HepG2 (cell line): ENCODE measurements around the gene STC2. TPM values are rescaled to one million over a fixed set of nuclear protein-coding genes. Genes with fewer than 3 reads are reported as not detected.

ENCODE experiments used
- HMGA1 ChIP-seq: sonication (generic); formaldehyde crosslinking; conservative IDR thresholded peaks from 2 replicates; pipeline ENCODE4 v1.4.0; 2020; ENCODE audit warnings: missing genetic modification reagents
- KAT8 ChIP-seq: IDR thresholded peaks from 2 replicates; pipeline ENCODE4 v1.6.1; 2016; ENCODE audit warnings: missing genetic modification reagents, missing compliant biosample characterization
- MTF2 ChIP-seq: sonication (generic); formaldehyde crosslinking; IDR thresholded peaks from 2 replicates; pipeline ENCODE4 v1.5.0; 2020; ENCODE audit warnings: missing genetic modification reagents, borderline replicate concordance
- PHF8 ChIP-seq: sonication (generic); formaldehyde crosslinking; IDR thresholded peaks from 2 replicates; pipeline ENCODE4 v1.5.0; 2020; ENCODE audit warnings: missing genetic modification reagents
- SMYD3 ChIP-seq: sonication (generic); formaldehyde crosslinking; IDR thresholded peaks from 2 replicates; pipeline ENCODE4 v1.8.1; 2023; ENCODE audit warnings: mild to moderate bottlenecking, missing genetic modification reagents
- SOX5 ChIP-seq: IDR thresholded peaks from 2 replicates; pipeline ENCODE4 v1.6.1; 2016; ENCODE audit warnings: borderline replicate concordance
- TEAD2 ChIP-seq: sonication (generic); formaldehyde crosslinking; IDR thresholded peaks from 2 replicates; pipeline ENCODE4 v1.9.0; 2021; ENCODE audit warnings: missing genetic modification reagents
- TRIM24 ChIP-seq: sonication (generic); formaldehyde crosslinking; IDR thresholded peaks from 2 replicates; pipeline ENCODE4 v1.8.0; 2022; ENCODE audit warnings: mild to moderate bottlenecking, missing genetic modification reagents
- ZHX1 ChIP-seq: sonication (generic); formaldehyde crosslinking; IDR thresholded peaks from 2 replicates; pipeline ENCODE4 v1.8.1; 2022; ENCODE audit warnings: low read depth, mild to moderate bottlenecking, missing genetic modification reagents
- ZNF260 ChIP-seq: sonication (generic); formaldehyde crosslinking; IDR thresholded peaks from 2 replicates; pipeline ENCODE4 v1.4.0; 2020; ENCODE audit warnings: missing genetic modification reagents, low read depth, mild to moderate bottlenecking, borderline replicate concordance
- ZNF281 ChIP-seq: sonication (generic); formaldehyde crosslinking; IDR thresholded peaks from 2 replicates; pipeline ENCODE4 v1.4.0; 2020; ENCODE audit warnings: missing genetic modification reagents, borderline replicate concordance
- ZNF563 ChIP-seq: sonication (generic); formaldehyde crosslinking; IDR thresholded peaks from 2 replicates; pipeline ENCODE4 v1.8.0; 2022; ENCODE audit warnings: mild to moderate bottlenecking, moderate library complexity, missing genetic modification reagents
- ZNF660 ChIP-seq: sonication (generic); formaldehyde crosslinking; IDR thresholded peaks from 2 replicates; pipeline ENCODE4 v1.5.1; 2020; ENCODE audit warnings: mild to moderate bottlenecking, low read depth, missing genetic modification reagents, borderline replicate concordance
- ZSCAN25 ChIP-seq: sonication (generic); formaldehyde crosslinking; IDR thresholded peaks from 2 replicates; pipeline ENCODE4 v1.8.0; 2022; ENCODE audit warnings: mild to moderate bottlenecking, missing genetic modification reagents
- ZSCAN30 ChIP-seq: sonication (generic); formaldehyde crosslinking; IDR thresholded peaks from 2 replicates; pipeline ENCODE4 v1.5.0; 2020; ENCODE audit warnings: mild to moderate bottlenecking, missing genetic modification reagents
- polyA plus RNA-seq, 8 experiments: library from polyadenylated mRNA; depleted of rRNA in 3 of 8; stranded (reverse) in 7 of 8; unstranded in 1 of 8; fragments of >200 nt; fragmentation: Illumina TruSeq in 4 of 8; extraction: Trizol in 4 of 8; gene quantifications; 2 replicates each; pipeline versions ENCODE4 v1.2.1 to v1.2.3, GENCODE V29; 2011 to 2016; ENCODE audit warnings: low read depth in 4 of 8, missing spikeins in 1 of 8, mixed read lengths in 1 of 8; ENCODE audit not compliant: insufficient read depth in 1 of 8
- total RNA-seq, 5 experiments: library from RNA; depleted of rRNA; stranded (reverse); fragments of >200 nt; fragmentation: Illumina TruSeq; extraction: Trizol; gene quantifications; 2 replicates each; pipeline ENCODE4 v1.2.3, GENCODE V29; 2016; ENCODE audit warnings: low read depth in 1 of 5
- TF ChIP-seq, protein P1 (sequence below): sonication (generic); formaldehyde crosslinking; IDR thresholded peaks from 2 replicates; pipeline ENCODE4 v1.8.0; 2023; ENCODE audit warnings: mild to moderate bottlenecking, missing genetic modification reagents
- TF ChIP-seq, protein P2 (sequence below): sonication (generic); formaldehyde crosslinking; IDR thresholded peaks from 2 replicates; pipeline ENCODE4 v1.5.0; 2020; ENCODE audit warnings: missing genetic modification reagents
- TF ChIP-seq, protein P3 (sequence below): sonication (generic); formaldehyde crosslinking; IDR thresholded peaks from 2 replicates; pipeline ENCODE4 v1.8.1; 2023; ENCODE audit warnings: missing genetic modification reagents, inconsistent platforms, borderline replicate concordance
- TF ChIP-seq, protein P4 (sequence below): fragments of 450-650 bp; IDR thresholded peaks from 2 replicates; pipeline ENCODE4 v1.6.1; 2016

The STC2 gene
- total and polyA plus RNA-seq, 2 of the 13 experiments (the other 11 are each of a cell fraction or from before 2014, with no cell fraction given), result 27.1 to 69.2 TPM

- TF ChIP-seq SMYD3 (CRISPR knock-in tag) (no peak), HMGA1 (CRISPR knock-in tag) (no peak), ZHX1 (no peak), ZNF281 (CRISPR knock-in tag) (peak; percentile 16; the same call in 1 of the 2 replicates), ZNF260 (no peak), ZNF563 (CRISPR knock-in tag) (no peak), PHF8 (no peak), ZSCAN30 (CRISPR knock-in tag) (no peak), SOX5 (CRISPR knock-in tag) (peak; percentile 47; the same call in 1 of the 2 replicates), ZSCAN25 (CRISPR knock-in tag) (0 out of 2 replicates have a peak, but pooled peaks have one; percentile 19), MTF2 (CRISPR knock-in tag) (no peak), KAT8 (CRISPR knock-in tag) (no peak), TRIM24 (CRISPR knock-in tag) (no peak), ZNF660 (no peak), TEAD2 (CRISPR knock-in tag) (no peak)
- TF ChIP-seq, protein P1, sequence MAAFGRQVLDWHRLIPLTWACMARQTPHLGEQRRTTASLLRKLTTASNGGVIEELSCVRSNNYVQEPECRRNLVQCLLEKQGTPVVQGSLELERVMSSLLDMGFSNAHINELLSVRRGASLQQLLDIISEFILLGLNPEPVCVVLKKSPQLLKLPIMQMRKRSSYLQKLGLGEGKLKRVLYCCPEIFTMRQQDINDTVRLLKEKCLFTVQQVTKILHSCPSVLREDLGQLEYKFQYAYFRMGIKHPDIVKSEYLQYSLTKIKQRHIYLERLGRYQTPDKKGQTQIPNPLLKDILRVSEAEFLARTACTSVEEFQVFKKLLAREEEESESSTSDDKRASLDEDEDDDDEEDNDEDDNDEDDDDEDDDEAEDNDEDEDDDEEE (CRISPR knock-in tag), result no peak
- TF ChIP-seq, protein P2, sequence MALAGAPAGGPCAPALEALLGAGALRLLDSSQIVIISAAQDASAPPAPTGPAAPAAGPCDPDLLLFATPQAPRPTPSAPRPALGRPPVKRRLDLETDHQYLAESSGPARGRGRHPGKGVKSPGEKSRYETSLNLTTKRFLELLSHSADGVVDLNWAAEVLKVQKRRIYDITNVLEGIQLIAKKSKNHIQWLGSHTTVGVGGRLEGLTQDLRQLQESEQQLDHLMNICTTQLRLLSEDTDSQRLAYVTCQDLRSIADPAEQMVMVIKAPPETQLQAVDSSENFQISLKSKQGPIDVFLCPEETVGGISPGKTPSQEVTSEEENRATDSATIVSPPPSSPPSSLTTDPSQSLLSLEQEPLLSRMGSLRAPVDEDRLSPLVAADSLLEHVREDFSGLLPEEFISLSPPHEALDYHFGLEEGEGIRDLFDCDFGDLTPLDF (CRISPR knock-in tag), result no peak
- TF ChIP-seq, protein P3, sequence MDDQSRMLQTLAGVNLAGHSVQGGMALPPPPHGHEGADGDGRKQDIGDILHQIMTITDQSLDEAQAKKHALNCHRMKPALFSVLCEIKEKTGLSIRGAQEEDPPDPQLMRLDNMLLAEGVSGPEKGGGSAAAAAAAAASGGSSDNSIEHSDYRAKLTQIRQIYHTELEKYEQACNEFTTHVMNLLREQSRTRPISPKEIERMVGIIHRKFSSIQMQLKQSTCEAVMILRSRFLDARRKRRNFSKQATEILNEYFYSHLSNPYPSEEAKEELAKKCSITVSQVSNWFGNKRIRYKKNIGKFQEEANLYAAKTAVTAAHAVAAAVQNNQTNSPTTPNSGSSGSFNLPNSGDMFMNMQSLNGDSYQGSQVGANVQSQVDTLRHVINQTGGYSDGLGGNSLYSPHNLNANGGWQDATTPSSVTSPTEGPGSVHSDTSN (CRISPR knock-in tag), result no peak
- TF ChIP-seq, protein P4, sequence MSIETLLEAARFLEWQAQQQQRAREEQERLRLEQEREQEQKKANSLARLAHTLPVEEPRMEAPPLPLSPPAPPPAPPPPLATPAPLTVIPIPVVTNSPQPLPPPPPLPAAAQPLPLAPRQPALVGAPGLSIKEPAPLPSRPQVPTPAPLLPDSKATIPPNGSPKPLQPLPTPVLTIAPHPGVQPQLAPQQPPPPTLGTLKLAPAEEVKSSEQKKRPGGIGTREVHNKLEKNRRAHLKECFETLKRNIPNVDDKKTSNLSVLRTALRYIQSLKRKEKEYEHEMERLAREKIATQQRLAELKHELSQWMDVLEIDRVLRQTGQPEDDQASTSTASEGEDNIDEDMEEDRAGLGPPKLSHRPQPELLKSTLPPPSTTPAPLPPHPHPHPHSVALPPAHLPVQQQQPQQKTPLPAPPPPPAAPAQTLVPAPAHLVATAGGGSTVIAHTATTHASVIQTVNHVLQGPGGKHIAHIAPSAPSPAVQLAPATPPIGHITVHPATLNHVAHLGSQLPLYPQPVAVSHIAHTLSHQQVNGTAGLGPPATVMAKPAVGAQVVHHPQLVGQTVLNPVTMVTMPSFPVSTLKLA, result no peak
These were observed 24.2 kb downstream of the STC2 start (continued) for GRCh38 chr5:173303878-173304590.
